NOMO-1 treated with dmso at 0.1 percent for 144 hours (cell line): Measurements from ENCODE around the gene SPDYE3.
A peak's percentile ranks its signal among the peaks of the same experiment; 100 is the strongest.
"Not testable (repeated sequence)": the region's sequence is repeated elsewhere in the genome, so short reads cannot be mapped to it uniquely, and the experiment has no call there.

Experiments
- DNase-seq: peaks from one replicate; lab custom pipeline; 2025; ENCODE audit not compliant: unreplicated experiment; lab: John Stamatoyannopoulos, UW

SPDYE3 gene

GRCh38 chr7:100348805-100349204 is 41.3 kb downstream of the SPDYE3 start:
- no peak for DNase-seq

DNA sequence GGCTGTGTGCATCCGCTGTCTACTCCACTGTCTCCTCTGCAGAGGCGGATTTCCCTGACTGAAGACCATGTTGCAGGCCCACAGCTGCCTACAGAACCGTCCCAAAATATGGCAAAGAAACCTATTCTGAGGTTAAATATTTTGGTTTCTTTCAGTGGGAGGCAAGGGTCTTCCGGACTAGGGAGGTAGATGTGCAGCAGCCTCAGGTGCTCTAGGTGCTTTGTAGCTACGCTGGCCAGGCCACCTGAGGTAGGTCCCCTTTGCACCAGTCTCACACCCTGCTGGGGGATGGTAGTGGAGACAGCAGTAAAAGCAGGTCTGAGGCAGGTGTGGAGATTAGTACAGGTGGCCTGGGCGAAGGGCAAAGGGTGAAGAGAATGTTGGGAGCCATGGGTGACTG is 42.3 kb downstream of the SPDYE3 start:
- no peak for DNase-seq

- DNase-seq = no peak
Observed at GRCh38 chr7:100351657-100352058, 44.2 kb downstream of the SPDYE3 start.

GRCh38 chr7:100352230-100352781 is 44.8 kb downstream of the SPDYE3 start:
- DNase-seq = not testable (repeated sequence)

DNA sequence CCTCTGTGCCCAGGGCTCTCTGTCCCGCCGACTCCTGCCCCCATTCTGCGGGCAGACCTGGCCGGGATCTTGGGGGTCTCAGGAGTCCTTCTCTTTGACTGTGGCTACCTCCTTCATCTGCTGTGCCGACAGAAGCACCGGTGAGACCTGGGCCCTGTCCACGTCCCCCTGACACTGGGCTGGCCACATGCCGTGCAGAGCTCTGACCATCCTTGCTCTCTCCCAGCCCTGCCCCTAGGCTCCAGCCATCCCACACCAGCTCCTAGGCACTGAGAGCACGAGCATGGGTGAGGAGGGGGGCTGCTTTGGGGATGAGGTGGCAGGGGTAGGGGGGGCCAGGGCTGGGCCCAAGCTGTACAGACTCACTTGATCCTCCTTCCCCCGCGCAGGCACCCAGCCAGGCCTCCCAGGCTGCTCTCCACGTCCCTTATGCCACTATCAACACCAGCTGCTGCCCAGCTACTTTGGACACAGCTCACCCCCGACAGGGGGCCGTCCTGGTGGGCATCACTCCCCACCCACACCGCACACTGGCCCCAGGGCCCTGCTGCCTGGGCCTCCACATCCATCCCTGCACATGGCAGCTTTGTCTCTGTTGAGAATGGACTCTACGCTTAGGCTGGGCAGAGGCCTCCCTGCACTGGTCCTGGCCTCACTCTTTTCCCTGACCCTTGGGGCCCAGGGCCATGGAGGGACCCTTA is 45.6 kb downstream of the SPDYE3 start:
- no peak for DNase-seq

GRCh38 chr7:100353685-100354330 is 46.3 kb downstream of the SPDYE3 start:
- no peak for DNase-seq

- DNase-seq = no peak
Observed at GRCh38 chr7:100356416-100357068, 49.0 kb downstream of the SPDYE3 start.

DNA sequence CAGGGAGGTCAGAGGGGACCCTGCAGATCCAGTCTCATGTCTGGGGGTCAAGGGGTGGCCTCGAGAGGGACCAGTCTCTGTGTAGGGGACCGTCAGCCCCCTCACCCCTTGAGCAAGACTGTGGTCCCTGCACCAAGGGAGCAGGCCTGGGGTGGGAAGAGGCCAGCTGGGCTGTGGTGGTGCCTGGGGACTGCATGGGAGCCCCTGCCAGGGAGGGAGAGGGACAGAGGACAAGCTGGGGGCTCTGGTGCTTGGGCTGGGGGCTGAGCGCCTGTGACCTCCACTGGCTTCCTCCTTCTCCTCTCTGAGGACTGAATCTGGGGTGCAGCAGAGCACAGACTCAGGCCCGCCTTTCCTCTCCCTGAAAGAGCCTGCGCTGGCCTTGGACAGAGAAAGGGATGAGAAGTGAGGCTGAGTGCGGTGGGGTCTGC is 49.6 kb downstream of the SPDYE3 start:
- DNase-seq = no peak

- DNase-seq = no peak
Observed at GRCh38 chr7:100358027-100358856, 50.7 kb downstream of the SPDYE3 start, which contains the start of gene PILRB. Gene PILRB, plus strand, starts transcription at chr7:100358117. Its CDS starts 186 bp downstream, at chr7:100358303.

GRCh38 chr7:100358857-100359212 is 51.3 kb downstream of the SPDYE3 start:
- no peak for DNase-seq

GRCh38 chr7:100360135-100360854 is 52.8 kb downstream of the SPDYE3 start:
- DNase-seq = peak; percentile 81

DNA sequence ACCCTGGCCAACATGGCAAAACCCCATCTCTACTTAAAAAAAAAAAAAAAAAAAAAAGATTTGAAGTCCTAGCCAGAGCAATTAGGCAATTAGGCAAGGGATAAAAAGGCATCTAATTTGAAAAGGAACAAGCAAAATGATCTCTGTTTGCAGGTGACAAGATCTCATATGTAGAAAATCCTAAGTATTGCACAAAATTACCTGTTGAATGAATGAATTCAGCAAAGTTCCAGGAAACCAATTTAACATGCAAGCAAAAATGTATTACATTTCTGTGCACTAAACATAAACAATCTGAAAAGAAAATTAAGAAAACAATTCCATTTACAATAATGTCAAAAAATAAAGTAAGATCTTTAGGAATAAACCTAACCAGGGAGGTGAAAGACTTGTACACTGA is 55.6 kb downstream of the SPDYE3 start:
- no peak for DNase-seq

- not testable (repeated sequence) for DNase-seq
Observed at GRCh38 chr7:100363797-100364196, 56.3 kb downstream of the SPDYE3 start.

- DNase-seq = no peak
Observed at GRCh38 chr7:100364480-100364879, 57.0 kb downstream of the SPDYE3 start.

GRCh38 chr7:100365998-100366367 is 58.5 kb downstream of the SPDYE3 start:
- not testable (repeated sequence) for DNase-seq

- no peak for DNase-seq
Observed at GRCh38 chr7:100366411-100367250, 59.1 kb downstream of the SPDYE3 start.

DNA sequence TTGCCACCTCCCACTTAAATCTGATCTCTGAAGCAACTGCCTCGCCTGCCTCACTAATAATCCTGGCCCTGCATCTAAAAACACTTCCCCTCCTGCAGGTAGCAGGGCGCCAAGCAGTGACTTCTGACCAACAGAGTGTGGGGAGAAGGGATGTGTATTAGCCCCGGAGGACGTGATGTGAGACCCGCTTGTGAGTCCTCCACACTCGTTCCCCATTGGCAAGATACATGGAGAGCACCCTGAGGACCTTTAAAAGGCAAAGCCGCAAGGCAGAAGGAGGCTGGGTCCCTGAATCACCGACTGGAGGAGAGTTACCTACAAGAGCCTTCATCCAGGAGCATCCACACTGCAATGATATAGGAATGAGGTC is 59.7 kb downstream of the SPDYE3 start:
- DNase-seq = no peak

GRCh38 chr7:100367676-100368613 is 60.4 kb downstream of the SPDYE3 start:
- no peak for DNase-seq
